Panc1 (cell line): Measurements from ENCODE around the gene RILPL2. TPM values are rescaled to one million over a fixed set of nuclear protein-coding genes. Genes with fewer than 3 reads are reported as not detected.
"Not testable (repeated sequence)": the region's sequence is repeated elsewhere in the genome, so short reads cannot be mapped to it uniquely, and the experiment has no call there.

ENCODE experiments used
- ATAC-seq: fragments of 200-7000 bp; cut with Tn5 transposase; 2 replicates; pipeline ENCODE4 v1.9.1; 2020; ENCODE audit warnings: mild to moderate bottlenecking, moderate library complexity
- BruUV-seq: library from RNA; stranded (reverse); fragments of 400-500 nt; replicated peaks from 2 replicates; lab custom pipeline; 2021; lab: Mats Ljungman, UMichigan
- CTCF ChIA-PET: fragments of 300-600 bp; sonication (Branson Sonifier 250); formaldehyde crosslinking; loops from one replicate; lab custom pipeline; 2022; ENCODE audit warnings: antibody characterized with exemption; lab: Charles Lee
- POLR2A ChIA-PET: fragments of 300-600 bp; sonication (Branson Sonifier 250); formaldehyde crosslinking; loops from one replicate; lab custom pipeline; 2022; ENCODE audit warnings: antibody characterized with exemption; lab: Charles Lee
- DNase-seq: peaks from one replicate; pipeline ENCODE4 v3.0.0-alpha.2; 2010; ENCODE audit warnings: low read depth, low spot score
- H3K27ac ChIP-seq: 2 replicates; pipeline ENCODE4 v1.5.1; 2011; ENCODE audit warnings: mild to moderate bottlenecking, low read length, inconsistent platforms
- H3K27me3 ChIP-seq: fragments of 200-500 bp; sonication (Bioruptor generic); 2 replicates; pipeline ENCODE4 v1.6.0; 2014; ENCODE audit warnings: low read length, inconsistent platforms; ENCODE audit not compliant: control insufficient read depth, insufficient read depth
- H3K36me3 ChIP-seq: fragments of 200-500 bp; sonication (Bioruptor generic); 2 replicates; pipeline ENCODE4 v1.5.1; 2014; ENCODE audit warnings: inconsistent platforms, mild to moderate bottlenecking, low read length, moderate library complexity; ENCODE audit not compliant: control insufficient read depth, insufficient read depth
- H3K4me1 ChIP-seq: 2 replicates; pipeline ENCODE4 v1.5.1; 2011; ENCODE audit warnings: inconsistent platforms, mild to moderate bottlenecking, low read length, moderate library complexity; ENCODE audit not compliant: control insufficient read depth, insufficient read depth
- H3K4me3 ChIP-seq, 2 experiments: 2 replicates each; pipeline ENCODE4 v1.5.1; 2011 to 2012; ENCODE audit warnings: low read depth in 2 of 2, low read length in 2 of 2, mild to moderate bottlenecking in 2 of 2, inconsistent platforms in 1 of 2, moderate library complexity in 1 of 2
- H3K9me3 ChIP-seq: fragments of 200-500 bp; sonication (Bioruptor generic); 2 replicates; pipeline ENCODE4 v1.5.1; 2014; ENCODE audit warnings: low read depth, mild to moderate bottlenecking, inconsistent platforms, low read length, moderate library complexity; ENCODE audit not compliant: control insufficient read depth, insufficient read depth
- CTCF ChIP-seq: fragments of 450-650 bp; IDR thresholded peaks from 2 replicates; pipeline ENCODE4 v1.5.1; 2017; ENCODE audit warnings: mild to moderate bottlenecking
- POLR2AphosphoS5 ChIP-seq: IDR thresholded peaks from 2 replicates; pipeline ENCODE4 v1.6.1; 2012; ENCODE audit warnings: mild to moderate bottlenecking, low read depth, low read length, moderate library complexity
- REST ChIP-seq, 2 experiments: IDR thresholded peaks; 2 replicates each; pipeline ENCODE4 v1.6.1; 2011 to 2012; ENCODE audit warnings: low read depth in 2 of 2, control low read depth in 1 of 2, low read length in 1 of 2, mild to moderate bottlenecking in 1 of 2, moderate library complexity in 1 of 2; ENCODE audit not compliant: insufficient read depth in 1 of 2
- SIN3A ChIP-seq: IDR thresholded peaks from 2 replicates; pipeline ENCODE4 v1.6.1; 2012; ENCODE audit warnings: low read depth, mild to moderate bottlenecking, low read length, moderate library complexity, borderline replicate concordance; ENCODE audit not compliant: insufficient read depth
- TCF7L2 ChIP-seq: IDR thresholded peaks from 2 replicates; pipeline ENCODE4 v1.6.1; 2011; ENCODE audit warnings: mild to moderate bottlenecking, low read depth, low read length, inconsistent platforms
- in situ Hi-C: cut with HindIII; loops from 2 replicates; pipeline ENCODE4 v1.10.0; 2016; ENCODE audit warnings: low sequenced_read_pairs, low pct_unique_long_range_greater_than_20kb
- intact Hi-C: fragments of 100-400 bp; cut with micrococcal nuclease; formaldehyde crosslinking; loops from one replicate; pipeline ENCODE4 v1.10.0; 2022; ENCODE audit not compliant: unreplicated experiment
- total RNA-seq: library from RNA; stranded (reverse); gene quantifications from one replicate; pipeline ENCODE4 v1.2.1, GENCODE V29; 2021; ENCODE audit not compliant: unreplicated experiment

Gene RILPL2
- total RNA-seq, 1 experiment from 2014 or later, result 5.4 TPM

GRCh38 chr12:123468786-123469185 is 32.3 kb upstream of the RILPL2 start:
- DNase-seq, result no peak
- ChIA-PET POLR2A (no interaction called here), CTCF (no interaction called here)
- in situ Hi-C loops, result no loop called here
- H3K27me3 ChIP-seq, result no peaks in the 10 kb centered on the region
- TF ChIP-seq TCF7L2 (no peak), CTCF (no peak), SIN3A (no peak), POLR2AphosphoS5 (no peak), REST (IDR thresholded peaks at IDR 0.05; ENCODE audit: insufficient read depth in 1 of 2, low read depth in 2 of 2, low read length in 1 of 2) (no peak)
- H3K9me3 ChIP-seq, result no peaks in the 10 kb centered on the region
- intact Hi-C loops, result no loop called here
- BruUV-seq, result no TSS peak
- 0 out of 2 replicates have a peak, but pooled peaks have one; percentile 58 for ATAC-seq
- H3K27ac ChIP-seq, result no peak overlapping the region
- no peaks in the 10 kb centered on the region for H3K4me1 ChIP-seq
- no peaks in the 10 kb centered on the region for H3K36me3 ChIP-seq
- H3K4me3 ChIP-seq, result no peak overlapping the region

- TF ChIP-seq POLR2AphosphoS5, result no peak
- TF ChIP-seq REST (IDR thresholded peaks at IDR 0.05; ENCODE audit: insufficient read depth in 1 of 2, low read depth in 2 of 2, low read length in 1 of 2), result no peak
- no peak for TF ChIP-seq CTCF
- no peak for TF ChIP-seq SIN3A
- TF ChIP-seq TCF7L2, result no peak
- ATAC-seq (no peak), DNase-seq (no peak)
- in situ Hi-C loops, result no loop called here
- BruUV-seq, result no TSS peak
- Histone ChIP-seq H3K4me3 (no peak overlapping the region), H3K36me3 (no peaks in the 10 kb centered on the region), H3K27ac (no peak overlapping the region), H3K27me3 (no peaks in the 10 kb centered on the region), H3K4me1 (no peaks in the 10 kb centered on the region), H3K9me3 (no peaks in the 10 kb centered on the region)
- ChIA-PET CTCF (no interaction called here), POLR2A (interaction anchor here (0.6 kb wide), 1 partner anchor 246 kb away, joined by 10 read pairs; no protein-coding TSS in a partner anchor)
- intact Hi-C loops, result no loop called here
Observed at GRCh38 chr12:123465084-123465483, 28.6 kb upstream of the RILPL2 start.

- CTCF ChIA-PET, H3K27ac ChIP-seq, BruUV-seq, H3K9me3 ChIP-seq, H3K4me3 ChIP-seq, H3K27me3 ChIP-seq, H3K36me3 ChIP-seq, intact Hi-C loops, DNase-seq, H3K4me1 ChIP-seq, in situ Hi-C loops, ATAC-seq: not testable (repeated sequence)
- POLR2A ChIA-PET, result interaction anchor here (0.7 kb wide), 1 partner anchor 58 kb away, joined by 3 read pairs; no protein-coding TSS in a partner anchor
Observed at GRCh38 chr12:123463174-123463573, 26.7 kb upstream of the RILPL2 start.
